GM19043 (cell line): Measurements from ENCODE around the gene CMIP.

Experiments
- ATAC-seq: cut with Tn5 transposase; IDR thresholded peaks from one replicate; pipeline ENCODE4 v1.9.1; 2021; ENCODE audit warnings: low read depth; ENCODE audit not compliant: unreplicated experiment

The CMIP gene

DNA sequence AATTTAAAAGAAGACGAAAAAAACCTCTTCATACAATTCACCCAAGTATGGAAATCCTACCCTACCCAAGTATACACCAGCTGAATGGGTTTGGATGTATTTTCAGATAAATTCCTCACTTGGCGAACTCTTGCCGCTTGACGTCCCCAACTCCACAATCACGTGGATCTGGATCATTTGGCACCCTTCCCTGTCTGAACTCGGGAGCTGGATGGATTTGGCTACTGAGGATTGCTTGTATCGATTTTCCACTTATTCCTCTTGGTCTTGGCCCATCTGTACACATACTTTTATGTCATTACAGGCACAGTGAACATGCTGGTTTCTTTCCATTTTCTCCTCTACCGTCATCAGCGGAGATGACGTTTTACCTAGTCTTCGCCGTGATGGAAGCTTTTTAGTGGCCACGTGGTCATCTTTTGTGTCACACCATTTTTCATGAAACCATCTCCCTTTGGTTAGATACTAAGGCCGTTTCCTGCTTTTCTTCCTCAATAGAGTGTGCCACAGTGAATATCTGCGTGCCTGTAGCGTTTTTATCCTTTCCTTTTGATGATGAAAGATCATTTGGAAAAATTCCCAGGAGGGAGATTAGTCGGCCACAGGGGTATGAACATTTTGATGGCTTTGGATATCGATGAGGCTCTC, 47.1 kb downstream of the CMIP start:
- ATAC-seq = no peak

- no peak for ATAC-seq
Observed at GRCh38 chr16:81492311-81492761, 47.7 kb downstream of the CMIP start.

- ATAC-seq = no peak
Observed at GRCh38 chr16:81492965-81493754, 48.6 kb downstream of the CMIP start.

- no peak for ATAC-seq
Observed at GRCh38 chr16:81493755-81494433, 49.3 kb downstream of the CMIP start.

DNA sequence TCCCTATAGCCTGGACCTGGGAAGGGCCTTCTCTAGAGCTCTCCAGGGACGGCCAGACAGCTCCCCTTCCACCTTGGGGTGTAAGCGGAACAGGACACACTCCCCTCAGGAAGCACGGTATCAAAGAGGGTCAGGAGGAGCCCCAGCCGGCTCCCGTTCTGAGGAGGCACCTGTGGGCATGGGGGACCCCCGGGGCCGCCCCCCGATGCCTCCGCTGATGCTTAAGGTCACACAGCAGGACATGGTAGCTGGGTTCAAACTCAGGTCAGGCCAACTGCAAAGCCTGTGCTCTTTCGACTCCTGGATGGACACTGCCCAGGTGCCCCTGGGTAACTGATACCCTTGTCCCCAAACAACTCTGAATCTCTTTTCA, 49.8 kb downstream of the CMIP start:
- no peak for ATAC-seq

DNA sequence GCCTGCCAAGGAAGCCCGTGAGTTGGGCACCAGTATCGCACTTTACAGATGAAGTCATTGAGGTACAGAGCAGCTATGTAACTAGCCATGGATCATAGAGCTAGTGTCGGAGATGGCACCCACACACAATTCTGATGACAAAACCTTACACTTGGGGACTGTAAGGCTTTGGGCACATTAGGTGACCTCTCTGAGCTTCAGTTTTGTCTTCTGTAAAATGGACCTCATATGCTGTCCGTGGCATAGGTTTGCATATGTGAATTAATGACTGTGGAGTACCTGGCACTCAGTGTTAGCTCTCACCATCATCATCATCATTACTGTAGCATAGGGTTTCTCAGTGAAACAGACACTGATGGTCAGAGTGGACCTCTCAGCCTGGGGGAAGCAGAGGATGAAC, 50.3 kb downstream of the CMIP start:
- no peak for ATAC-seq

GRCh38 chr16:81495321-81496234, 51.0 kb downstream of the CMIP start:
- ATAC-seq = no peak

DNA sequence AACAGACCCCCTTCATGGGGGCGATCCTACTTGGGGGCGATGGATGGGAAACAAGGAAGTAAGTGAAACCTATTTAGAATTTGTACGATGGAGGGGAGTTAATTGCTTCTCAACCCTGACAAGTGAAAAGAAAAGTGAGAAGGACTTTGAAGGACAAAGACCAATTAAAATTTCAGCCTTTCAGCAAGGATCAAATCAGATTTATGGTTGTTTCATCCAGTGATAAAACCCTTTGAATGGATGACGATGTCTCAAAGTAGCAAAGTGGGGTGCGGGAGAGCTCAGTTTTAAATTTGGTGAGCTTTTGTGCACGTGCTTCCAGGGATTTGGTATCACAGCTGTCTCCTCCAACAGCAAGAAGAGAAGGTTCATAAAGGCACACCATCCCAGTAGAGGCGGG, 51.7 kb downstream of the CMIP start:
- ATAC-seq = no peak

GRCh38 chr16:81496742-81497141, 52.1 kb downstream of the CMIP start:
- no peak for ATAC-seq

- ATAC-seq = no peak
Observed at GRCh38 chr16:81497690-81498089, 53.1 kb downstream of the CMIP start.

DNA sequence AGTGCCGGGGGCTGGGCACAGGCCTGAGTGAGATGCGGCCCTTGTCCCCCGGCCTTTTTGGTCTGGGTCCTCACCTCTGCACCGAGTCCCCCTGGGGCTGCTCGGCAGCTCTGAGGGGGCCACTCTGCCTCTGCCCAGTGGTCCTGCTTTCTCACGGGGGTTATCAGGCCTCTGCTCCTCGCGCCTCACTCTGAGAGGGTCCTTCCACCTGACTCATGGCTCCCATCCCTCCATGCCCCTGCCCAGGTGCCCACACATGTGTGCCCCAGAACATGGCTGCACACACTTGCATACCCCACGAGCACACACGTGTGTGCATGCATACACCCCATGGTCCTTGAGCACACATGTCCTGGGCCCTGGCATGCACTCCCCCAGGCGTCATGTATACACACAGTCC, 53.7 kb downstream of the CMIP start:
- ATAC-seq = no peak

DNA sequence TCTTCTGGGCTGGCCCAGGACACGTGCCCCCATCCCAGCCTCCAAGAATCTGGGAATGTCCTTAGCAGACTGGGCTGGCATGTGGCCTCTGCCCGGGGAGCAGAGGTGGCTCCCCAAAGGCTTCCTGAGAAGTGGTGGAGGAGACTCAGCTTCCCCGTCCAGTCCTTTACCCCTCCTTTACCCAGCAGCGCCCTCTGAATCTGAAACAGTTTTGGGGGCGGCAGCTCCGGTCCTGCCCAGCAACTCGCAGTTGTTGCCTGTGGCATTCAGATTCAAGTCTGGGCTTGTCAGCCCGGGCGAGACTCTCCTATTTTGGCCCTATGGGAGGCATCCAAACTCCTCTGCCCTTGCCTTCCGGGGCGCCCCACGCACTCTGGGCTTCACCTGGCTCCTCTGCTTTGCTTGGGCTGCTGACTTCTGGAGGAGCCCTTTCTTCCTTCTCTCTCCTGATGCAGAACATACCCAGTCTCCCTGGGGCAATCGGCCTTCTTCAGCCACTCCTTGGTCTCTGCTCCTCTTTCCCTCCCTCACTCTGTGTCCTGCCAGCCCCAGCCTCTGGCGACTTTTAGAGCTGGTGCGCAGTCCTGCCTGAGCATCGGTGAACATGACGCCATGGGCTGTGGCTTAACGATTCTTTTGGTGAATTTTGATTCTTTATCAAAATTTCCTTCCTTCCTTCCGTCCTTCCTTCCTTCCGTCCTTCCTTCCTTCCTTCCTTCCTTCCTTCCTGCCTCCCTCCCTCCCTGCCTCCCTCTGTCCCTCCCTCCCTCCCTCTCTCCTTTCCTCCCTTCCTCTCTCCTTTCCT, 55.2 kb downstream of the CMIP start:
- ATAC-seq = no peak

- ATAC-seq = no peak
Observed at GRCh38 chr16:81500833-81501521, 56.4 kb downstream of the CMIP start.

- no peak for ATAC-seq
Observed at GRCh38 chr16:81502396-81503070, 57.9 kb downstream of the CMIP start.

- peak; percentile 77 for ATAC-seq
Observed at GRCh38 chr16:81505011-81505661, 60.5 kb downstream of the CMIP start.

DNA sequence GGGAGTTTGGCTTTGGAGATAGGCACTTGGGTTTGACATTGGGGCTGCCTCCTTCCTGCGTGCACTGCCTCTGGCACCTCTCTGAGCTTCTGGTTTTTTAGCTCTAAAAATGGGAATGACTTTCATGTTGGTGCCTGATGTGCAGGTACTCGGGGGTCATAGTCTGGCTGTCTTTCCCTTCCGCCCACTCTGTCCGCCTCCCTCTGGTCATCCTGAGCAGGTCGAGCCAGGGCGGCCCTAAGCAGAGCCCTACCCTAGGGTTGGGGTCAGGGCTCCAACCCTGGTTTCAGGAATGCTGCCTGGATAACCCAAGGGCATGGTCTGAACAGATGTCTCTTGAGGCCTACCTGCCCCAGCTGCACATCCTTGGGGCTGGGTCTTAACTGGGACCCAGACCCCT, 64.8 kb downstream of the CMIP start:
- no peak for ATAC-seq

DNA sequence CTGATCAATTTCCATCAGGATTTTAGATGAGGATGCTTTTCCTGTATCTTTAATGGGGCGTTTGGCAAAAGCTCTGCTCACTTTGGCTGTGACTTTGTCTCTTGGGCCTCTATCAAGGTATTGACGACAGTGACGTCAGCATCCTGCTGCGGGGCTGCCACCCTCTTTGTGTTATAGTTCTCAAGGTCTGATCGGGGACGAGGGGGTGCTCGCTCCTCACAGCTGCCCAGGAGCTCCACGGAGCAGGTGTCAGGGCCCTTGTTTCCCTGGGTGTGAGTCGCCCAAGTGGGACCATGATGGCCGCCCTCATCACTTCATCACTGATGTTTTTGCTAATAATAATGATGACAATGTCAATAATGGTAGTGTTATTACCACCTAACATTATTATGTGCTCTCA, 65.4 kb downstream of the CMIP start:
- ATAC-seq = no peak

DNA sequence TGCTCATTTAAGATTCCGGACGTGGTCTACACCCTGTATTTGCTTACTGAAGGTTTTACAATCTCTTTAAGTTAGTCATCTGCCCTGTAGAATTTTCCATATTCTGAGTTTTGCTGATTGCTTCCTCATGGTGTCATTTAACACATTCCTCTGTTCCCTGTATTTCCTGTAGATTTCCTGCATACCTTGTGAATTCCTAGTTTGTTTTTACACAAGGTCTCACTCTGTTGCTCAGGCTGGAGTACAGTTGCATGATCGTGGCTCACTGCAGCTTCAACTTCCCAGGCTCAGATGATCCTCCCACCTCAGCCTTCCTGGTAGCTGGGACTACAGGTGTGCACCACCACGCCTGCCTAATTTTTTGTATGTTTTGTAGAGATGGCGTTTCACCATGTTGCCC, 66.8 kb downstream of the CMIP start:
- ATAC-seq = no peak
